Cardiac septum (tissue), 1 donor: Measurements from ENCODE around the gene EPS8L2. TPM values are rescaled to one million over a fixed set of nuclear protein-coding genes. Genes with fewer than 3 reads are reported as not detected.

Source experiments
- DNase-seq: peaks from one replicate; pipeline ENCODE4 v3.0.0-alpha.2; 2020; ENCODE audit warnings: low spot score
- intact Hi-C: fragments of 100-400 bp; cut with DNase I; formaldehyde crosslinking; loops from one replicate; pipeline ENCODE4 v1.14.0; 2022
- long read RNA-seq: library from polyadenylated mRNA; unstranded; transcript quantifications from one replicate; pipeline ENCODE4 v2.0.0, GENCODE V29; 2021
- total RNA-seq: library from RNA; stranded (reverse); fragmentation: NEBNext Ultra II Directional; extraction: Animal tissue kit (Norgen Biotek cat#: 25700); gene quantifications from one replicate; pipeline ENCODE4 v1.2.1, GENCODE V29; 2021
- donor health status: DM: no; HTN: no; CAD: no.

The EPS8L2 gene
- total RNA-seq, result 2.3 TPM
- long read RNA-seq, partial matches to known transcripts, result 1 of 3 reads
- long read RNA-seq, other reads (novel, unspliced or antisense), result 1 of 3 reads

GRCh38 chr11:705646-706438 is at the start of gene EPS8L2:
EPS8L2 (plus strand) TSS chr11:706231; CDS start chr11:709408, 3,177 bp downstream.
- intact Hi-C loops, result no loop called here
- DNase-seq, result no peak

GRCh38 chr11:656426-656825 is 49.6 kb upstream of the EPS8L2 start:
- DNase-seq, result no peak
- intact Hi-C loops, result no loop called here

DNA sequence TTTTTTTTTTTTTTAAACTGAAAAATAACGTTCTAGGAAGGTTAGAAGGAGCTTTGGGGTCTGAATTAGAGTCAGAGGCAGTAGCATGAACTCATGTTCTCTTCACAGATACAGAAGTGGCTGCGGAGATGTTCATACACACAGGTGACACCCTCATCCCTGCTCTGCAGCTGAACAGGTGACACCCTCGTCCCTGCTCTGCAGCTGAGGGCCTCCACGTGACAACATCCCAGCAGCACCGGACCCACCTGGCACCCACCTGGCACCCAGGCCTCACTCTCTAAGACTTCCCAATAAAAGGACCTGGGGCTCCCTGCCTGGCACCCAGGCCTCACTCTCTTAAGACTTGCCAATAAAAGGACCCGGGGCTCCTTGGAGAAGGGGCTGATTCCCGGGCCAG is 49.2 kb upstream of the EPS8L2 start:
- DNase-seq, result no peak
- intact Hi-C loops, result no loop called here

DNA sequence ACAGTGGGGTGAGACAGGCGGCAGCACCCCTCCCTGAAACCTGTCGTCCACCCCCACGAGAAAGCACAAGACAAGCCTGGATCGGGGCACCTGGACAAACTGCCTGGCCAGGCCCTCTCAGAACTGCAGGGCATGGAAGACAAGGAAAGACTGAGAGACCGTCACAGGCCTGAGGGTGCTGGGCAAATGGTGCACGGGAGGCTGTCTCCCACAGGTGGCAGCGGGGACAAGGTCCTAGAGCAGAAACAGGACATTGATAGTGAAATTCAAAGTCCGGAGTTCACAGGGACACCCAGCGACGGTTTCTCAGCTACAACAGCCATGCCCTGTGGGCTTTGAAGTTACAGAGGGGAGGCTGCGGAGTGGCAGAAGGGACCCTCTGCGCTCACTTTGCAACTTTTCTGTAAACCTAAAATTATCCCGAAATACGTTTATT is 48.3 kb upstream of the EPS8L2 start:
- intact Hi-C loops, result no loop called here
- DNase-seq, result no peak

GRCh38 chr11:659532-660085 is 46.4 kb upstream of the EPS8L2 start:
- intact Hi-C loops, result no loop called here
- DNase-seq, result no peak

GRCh38 chr11:660281-660680 is 45.8 kb upstream of the EPS8L2 start:
- DNase-seq, result no peak
- intact Hi-C loops, result no loop called here

DNA sequence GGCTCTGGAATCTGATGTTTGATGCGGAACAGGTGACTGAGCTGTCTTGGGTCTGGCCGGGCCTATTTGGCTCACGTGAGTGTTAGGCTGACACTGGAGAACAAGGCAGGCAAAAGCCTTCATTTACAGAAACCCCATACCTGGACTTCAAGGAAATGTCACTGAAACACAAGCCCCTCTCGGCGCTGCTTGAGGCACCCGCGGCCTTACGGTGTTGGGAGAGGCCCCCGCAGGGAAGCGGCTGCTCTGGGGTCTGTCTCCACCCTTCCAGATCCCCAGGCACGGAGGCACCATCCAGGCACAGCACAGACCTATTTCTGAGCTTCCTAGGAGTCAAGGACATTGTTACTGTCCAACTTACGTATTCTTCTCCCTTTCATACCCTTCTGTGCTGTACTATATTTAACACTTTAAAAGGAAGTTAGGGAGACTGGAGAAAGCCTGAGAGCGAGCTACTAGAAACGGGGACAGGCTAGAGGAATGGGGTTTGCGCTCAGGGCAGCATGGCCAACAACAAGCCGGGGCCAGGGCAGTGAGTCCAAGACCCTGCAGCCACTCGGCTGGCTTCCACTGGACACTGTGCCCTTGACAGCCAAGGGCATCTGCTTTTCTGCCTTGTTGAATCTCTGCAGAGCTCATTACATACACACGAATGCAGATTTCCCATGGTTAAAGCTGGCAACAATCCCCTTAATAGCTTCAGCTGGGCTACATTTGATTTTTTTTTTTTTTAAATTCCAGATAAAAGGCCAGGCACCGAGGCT is 45.2 kb upstream of the EPS8L2 start:
- intact Hi-C loops, result no loop called here
- no peak for DNase-seq

DNA sequence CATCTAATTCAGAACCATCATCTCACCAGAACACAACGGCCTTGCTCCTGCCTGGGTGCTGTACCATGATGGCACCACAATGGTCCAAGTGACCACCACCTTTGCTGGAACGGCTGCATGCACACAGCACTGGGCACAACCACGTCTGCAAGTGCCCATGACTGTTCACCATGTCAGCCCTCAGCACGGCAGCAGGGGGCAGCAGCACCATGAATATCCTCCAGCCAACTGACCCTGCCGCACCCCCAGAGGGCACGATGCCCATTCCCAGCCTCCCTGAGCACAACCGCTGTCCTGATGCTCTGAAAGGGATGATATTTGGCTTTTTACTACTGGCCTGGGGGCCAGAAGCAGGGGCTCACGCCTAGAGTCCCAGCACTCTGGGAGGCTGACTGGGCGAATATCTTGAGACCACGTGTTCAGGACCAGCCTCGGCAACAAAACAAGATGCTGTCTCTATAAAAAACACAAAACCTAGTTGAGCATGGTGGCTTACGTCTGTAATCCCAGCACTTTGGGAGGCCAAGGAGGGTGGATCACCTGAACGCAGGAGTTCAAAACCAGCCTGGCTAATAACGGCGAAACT is 43.2 kb upstream of the EPS8L2 start:
- intact Hi-C loops, result loop anchor here (2.0 kb wide), 1 partner anchor 66 kb away; no protein-coding TSS in a partner anchor
- no peak for DNase-seq

DNA sequence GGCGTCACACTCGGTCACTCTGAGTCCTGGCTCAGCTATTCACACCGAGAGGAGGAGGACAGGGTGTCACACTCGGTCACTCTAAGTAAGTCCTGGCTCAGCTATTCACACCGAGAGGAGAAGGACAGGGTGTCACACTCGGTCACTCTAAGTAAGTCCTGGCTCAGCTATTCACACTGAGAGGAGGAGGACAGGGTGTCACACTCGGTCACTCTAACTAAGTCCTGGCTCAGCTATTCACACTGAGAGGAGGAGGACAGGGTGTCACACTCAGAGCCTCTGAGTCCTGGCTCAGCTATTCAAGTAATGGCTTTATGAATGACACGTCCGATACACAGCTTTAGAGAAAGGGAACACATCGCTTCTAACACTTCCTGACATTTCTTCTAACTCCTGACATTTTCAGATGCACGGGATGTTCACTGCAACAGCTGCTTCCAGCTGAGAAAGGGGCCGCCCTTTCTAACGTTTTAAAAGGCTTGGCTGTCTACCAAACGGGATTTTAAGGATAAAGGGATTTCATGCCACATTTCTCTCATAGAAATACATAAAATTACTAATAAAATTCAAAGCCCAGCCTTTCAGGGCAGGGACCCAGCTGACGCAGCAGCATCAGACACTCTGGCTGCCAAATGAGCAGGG is 40.8 kb upstream of the EPS8L2 start:
- intact Hi-C loops, result no loop called here

GRCh38 chr11:665704-666281 is 40.2 kb upstream of the EPS8L2 start:
- DNase-seq, result no peak
- intact Hi-C loops, result no loop called here

More for the DNA sequence above, 40.8 kb upstream of the EPS8L2 start:
- DNase-seq, result no peak

- no peak for DNase-seq
- intact Hi-C loops, result no loop called here
Measured at GRCh38 chr11:673866-674265, 32.2 kb upstream of the EPS8L2 start.

- intact Hi-C loops, result no loop called here
- no peak for DNase-seq
Measured at GRCh38 chr11:674406-674805, 31.6 kb upstream of the EPS8L2 start.

DNA sequence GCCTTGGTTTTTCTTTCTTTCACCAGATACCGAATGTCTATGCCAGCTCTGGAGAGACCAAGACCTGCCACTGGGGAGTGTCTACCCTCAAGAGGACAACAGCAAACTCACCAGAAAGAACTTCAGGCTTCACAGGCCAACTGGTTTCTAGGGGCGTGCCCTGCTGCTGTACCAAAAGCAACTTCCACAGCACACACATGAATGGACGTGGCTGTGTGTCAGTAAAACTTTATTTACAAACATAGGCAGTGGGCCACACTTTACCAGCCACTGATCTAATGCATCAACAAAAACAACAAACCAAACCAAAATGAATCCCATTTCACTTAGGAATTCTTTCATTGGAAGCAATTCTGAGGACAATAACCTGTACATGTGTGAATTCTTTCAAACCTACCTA is 27.7 kb upstream of the EPS8L2 start:
- no peak for DNase-seq
- intact Hi-C loops, result no loop called here

DNA sequence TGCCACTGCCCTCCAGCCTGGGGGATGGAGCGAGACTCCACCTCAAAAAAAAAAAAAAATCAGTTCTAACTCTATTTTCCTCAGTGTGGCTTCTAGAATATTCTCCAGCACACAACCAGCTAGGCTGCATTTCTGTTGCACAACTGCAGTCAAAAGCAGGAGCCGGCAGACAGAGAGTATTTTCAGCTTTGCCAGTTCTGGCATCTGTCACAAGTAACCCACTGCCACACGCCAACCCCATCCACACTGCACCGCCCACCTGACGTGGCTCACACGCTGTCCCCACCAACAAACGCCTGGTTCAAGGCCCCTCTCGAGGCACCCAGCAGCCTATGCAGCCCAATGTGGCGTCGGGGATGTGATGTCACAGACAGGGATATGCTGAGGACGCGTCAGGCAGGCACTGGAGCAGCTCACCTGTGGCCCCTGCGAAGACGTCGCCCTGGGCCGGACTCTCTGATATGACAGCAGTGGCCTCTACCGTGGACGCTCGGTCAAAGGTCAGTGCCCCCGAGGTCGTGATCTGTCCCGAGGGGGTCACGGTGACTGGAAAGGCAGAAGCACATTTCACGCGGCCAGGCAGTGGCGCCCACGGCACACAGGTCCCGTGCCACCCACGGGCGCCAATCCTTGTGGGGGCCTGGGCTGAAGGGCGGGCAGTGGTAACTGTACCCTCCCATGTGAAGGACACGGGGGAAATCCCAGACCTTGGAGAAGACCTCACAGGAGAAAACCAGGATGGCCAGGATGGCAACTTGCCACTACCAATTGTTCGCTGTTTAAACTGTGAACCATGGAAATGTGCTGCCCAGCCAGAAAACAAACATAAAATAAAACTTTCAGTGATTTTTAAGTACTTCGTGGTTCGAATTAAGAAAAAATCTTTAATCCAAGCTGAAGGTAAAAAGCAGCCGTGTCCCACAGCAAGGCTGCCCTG is 26.5 kb upstream of the EPS8L2 start:
- DNase-seq, result no peak
- intact Hi-C loops, result no loop called here

- no peak for DNase-seq
- intact Hi-C loops, result no loop called here
Measured at GRCh38 chr11:680476-680875, 25.6 kb upstream of the EPS8L2 start.

DNA sequence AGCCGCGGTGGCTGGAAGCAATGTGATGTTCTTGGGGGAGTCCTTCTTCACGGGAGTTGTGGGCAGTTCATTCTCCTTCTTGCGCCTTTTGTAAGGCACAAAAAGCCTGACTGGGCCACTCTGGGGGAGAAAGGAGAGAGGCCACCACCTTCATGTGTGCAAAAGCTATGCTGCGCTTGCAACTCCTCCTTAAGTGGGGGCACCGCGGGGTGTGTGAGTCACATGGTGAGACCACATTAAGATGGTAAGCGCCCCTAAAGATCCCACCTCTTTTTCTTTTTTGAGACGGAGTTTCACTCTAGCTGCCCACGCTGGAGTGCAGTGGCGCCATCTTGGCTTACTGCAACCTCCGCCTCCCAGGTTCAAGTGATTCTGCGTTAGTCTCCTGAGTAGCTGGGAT is 25.1 kb upstream of the EPS8L2 start:
- intact Hi-C loops, result no loop called here
- no peak for DNase-seq

GRCh38 chr11:686451-687243 is 19.4 kb upstream of the EPS8L2 start:
- intact Hi-C loops, result no loop called here
- no peak for DNase-seq
